CD4-positive, alpha-beta memory T cell (primary cell): Measurements from ENCODE around the gene GFRA3. TPM values are rescaled to one million over a fixed set of nuclear protein-coding genes. Genes with fewer than 3 reads are reported as not detected.
"Not testable (repeated sequence)": the region's sequence is repeated elsewhere in the genome, so short reads cannot be mapped to it uniquely, and the experiment has no call there.

ENCODE experiments used
- CTCF ChIA-PET: fragments of 350-600 bp; sonication (Branson Sonifier 250); formaldehyde crosslinking; loops from one replicate; lab custom pipeline; 2021; ENCODE audit warnings: inconsistent platforms; ENCODE audit not compliant: partially characterized antibody; lab: Charles Lee
- POLR2A ChIA-PET: fragments of 350-600 bp; sonication (Branson Sonifier 250); formaldehyde crosslinking; loops from one replicate; lab custom pipeline; 2021; ENCODE audit not compliant: partially characterized antibody; lab: Charles Lee
- DNase-seq, 5 donors: peaks; one replicate each; pipeline versions ENCODE4 v3.0.0 to v3.0.0-alpha.2; 2020 to 2022; ENCODE audit warnings: mixed read lengths in 1 of 5
- H3K27ac ChIP-seq: one replicate; pipeline ENCODE4 v1.7.0; 2013; ENCODE audit warnings: low read depth, low read length
- H3K27me3 ChIP-seq: 2 replicates; pipeline ENCODE4 v1.7.0; 2013; ENCODE audit warnings: mild to moderate bottlenecking, low read length, moderate library complexity; ENCODE audit not compliant: insufficient read depth
- H3K36me3 ChIP-seq: 2 replicates; pipeline ENCODE4 v1.7.0; 2013; ENCODE audit warnings: mild to moderate bottlenecking, low read length, moderate library complexity; ENCODE audit not compliant: insufficient read depth
- H3K4me1 ChIP-seq: 2 replicates; pipeline ENCODE4 v1.7.0; 2013; ENCODE audit warnings: mild to moderate bottlenecking, low read length, moderate library complexity; ENCODE audit not compliant: insufficient read depth
- H3K4me3 ChIP-seq, 2 donors: one replicate each; pipeline ENCODE4 v1.7.0; 2013; ENCODE audit warnings: low read length in 2 of 2, mild to moderate bottlenecking in 1 of 2
- H3K9me3 ChIP-seq, 2 donors: one replicate each; pipeline ENCODE4 v1.7.0; 2013; ENCODE audit warnings: low read length in 2 of 2, control low read depth in 1 of 2; ENCODE audit not compliant: control insufficient read depth in 1 of 2
- H3K27ac Mint-ChIP-seq, 7 donors: one replicate each; pipeline ENCODE4 v1.8.0; 2020 to 2021; ENCODE audit warnings: mixed read lengths in 7 of 7, mild to moderate bottlenecking in 6 of 7, inconsistent platforms in 3 of 7, moderate library complexity in 3 of 7
- H3K27me3 Mint-ChIP-seq, 2 donors: one replicate each; pipeline ENCODE4 v1.8.0; 2020 to 2021; ENCODE audit warnings: mixed read lengths in 2 of 2
- H3K36me3 Mint-ChIP-seq, 2 donors: one replicate each; pipeline ENCODE4 v1.8.0; 2020 to 2021; ENCODE audit warnings: mixed read lengths in 2 of 2, inconsistent platforms in 1 of 2, mild to moderate bottlenecking in 1 of 2
- H3K4me1 Mint-ChIP-seq, 4 donors: one replicate each; pipeline ENCODE4 v1.8.0; 2020 to 2021; ENCODE audit warnings: mixed read lengths in 4 of 4, mild to moderate bottlenecking in 1 of 4
- H3K4me3 Mint-ChIP-seq, 8 donors: one replicate each; pipeline ENCODE4 v1.8.0; 2020 to 2021; ENCODE audit warnings: mixed read lengths in 8 of 8, mild to moderate bottlenecking in 7 of 8, moderate library complexity in 6 of 8, inconsistent platforms in 3 of 8
- H3K9me3 Mint-ChIP-seq, 8 donors: one replicate each; pipeline ENCODE4 v1.8.0; 2020 to 2021; ENCODE audit warnings: mixed read lengths in 8 of 8, mild to moderate bottlenecking in 5 of 8, inconsistent platforms in 3 of 8, moderate library complexity in 1 of 8
- intact Hi-C: fragments of 100-400 bp; cut with micrococcal nuclease; formaldehyde crosslinking; loops from one replicate; pipeline ENCODE4 v1.15.1; 2023
- polyA plus RNA-seq, 2 donors: library from polyadenylated mRNA; unstranded; fragments of 300-500 nt; fragmentation: Illumina TruSeq; gene quantifications; one replicate each; pipeline ENCODE4 v1.2.3, GENCODE V29; 2021
- total RNA-seq, 2 experiments: library from RNA; stranded (reverse); gene quantifications; one replicate each; pipeline ENCODE4 v1.2.3, GENCODE V29; 2021

The GFRA3 gene
- total and polyA plus RNA-seq, 4 experiments from 2014 or later: not detected

- Mint-ChIP-seq H3K9me3 (no peaks in the 10 kb centered on the region), H3K4me1 (peaks cover 5 to 7% (median 6%) of the 10 kb centered on the region in 4 donors), H3K27me3 (peaks cover 24 to 33% of the 10 kb centered on the region in 2 donors), H3K27ac (no peak overlapping the region), H3K4me3 (no peak overlapping the region), H3K36me3 (no peaks in the 10 kb centered on the region)
- ChIA-PET POLR2A (no interaction called here), CTCF (no interaction called here)
- H3K4me1 ChIP-seq: no peaks in the 10 kb centered on the region
- H3K27ac ChIP-seq: no peak overlapping the region
- no peak for DNase-seq
- intact Hi-C loops: no loop called here
- no peaks in the 10 kb centered on the region for H3K36me3 ChIP-seq
- H3K9me3 ChIP-seq: no peaks in the 10 kb centered on the region
- H3K27me3 ChIP-seq: peaks cover 4% of the 10 kb centered on the region
- H3K4me3 ChIP-seq: no peak overlapping the region
Measured at GRCh38 chr5:138272681-138273080, 1.7 kb downstream of the GFRA3 start.

GRCh38 chr5:138271281-138271680, 3.1 kb downstream of the GFRA3 start:
- no peaks in the 10 kb centered on the region for H3K9me3 Mint-ChIP-seq

GRCh38 chr5:138264183-138264582, 10.2 kb downstream of the GFRA3 start:
- DNase-seq: no peak
- CTCF ChIA-PET: no interaction called here
- no peaks in the 10 kb centered on the region for H3K9me3 Mint-ChIP-seq
- no peaks in the 10 kb centered on the region for H3K4me1 Mint-ChIP-seq
- Histone ChIP-seq H3K36me3 (no peaks in the 10 kb centered on the region), H3K27me3 (no peaks in the 10 kb centered on the region), H3K4me3 (no peak overlapping the region), H3K4me1 (no peaks in the 10 kb centered on the region), H3K27ac (no peak overlapping the region), H3K9me3 (no peaks in the 10 kb centered on the region)
- POLR2A ChIA-PET: no interaction called here
- intact Hi-C loops: no loop called here
- no peaks in the 10 kb centered on the region for H3K36me3 Mint-ChIP-seq
- no peak overlapping the region for H3K27ac Mint-ChIP-seq
- no peak overlapping the region for H3K4me3 Mint-ChIP-seq
- peaks cover 10 to 14% of the 10 kb centered on the region in 2 donors for H3K27me3 Mint-ChIP-seq

More at GRCh38 chr5:138271281-138271680, 3.1 kb downstream of the GFRA3 start:
- Histone ChIP-seq H3K4me3 (no peak overlapping the region), H3K4me1 (no peaks in the 10 kb centered on the region), H3K27ac (no peak overlapping the region), H3K9me3 (no peaks in the 10 kb centered on the region), H3K27me3 (peaks cover 4% of the 10 kb centered on the region), H3K36me3 (no peaks in the 10 kb centered on the region)
- POLR2A ChIA-PET: no interaction called here
- Mint-ChIP-seq H3K27ac (no peak overlapping the region), H3K4me1 (peaks cover 5 to 7% (median 6%) of the 10 kb centered on the region in 4 donors), H3K36me3 (no peaks in the 10 kb centered on the region), H3K27me3 (peaks cover 24 to 30% of the 10 kb centered on the region in 2 donors), H3K4me3 (no peak overlapping the region)
- CTCF ChIA-PET: no interaction called here
- intact Hi-C loops: no loop called here
- no peak for DNase-seq

- H3K9me3 Mint-ChIP-seq: no peaks in the 10 kb centered on the region
- DNase-seq: no peak
- peaks cover 9 to 12% of the 10 kb centered on the region in 2 donors for H3K27me3 Mint-ChIP-seq
- Histone ChIP-seq H3K4me1 (no peaks in the 10 kb centered on the region), H3K36me3 (no peaks in the 10 kb centered on the region), H3K27me3 (no peaks in the 10 kb centered on the region), H3K4me3 (no peak overlapping the region), H3K27ac (no peak overlapping the region), H3K9me3 (no peaks in the 10 kb centered on the region)
- no peak overlapping the region for H3K4me3 Mint-ChIP-seq
- no peak overlapping the region for H3K27ac Mint-ChIP-seq
- ChIA-PET CTCF (no interaction called here), POLR2A (no interaction called here)
- intact Hi-C loops: no loop called here
- H3K36me3 Mint-ChIP-seq: no peaks in the 10 kb centered on the region
- H3K4me1 Mint-ChIP-seq: no peaks in the 10 kb centered on the region
Measured at GRCh38 chr5:138263581-138263980, 10.8 kb downstream of the GFRA3 start.

- Histone ChIP-seq H3K9me3 (no peaks in the 10 kb centered on the region), H3K36me3 (no peaks in the 10 kb centered on the region), H3K27me3 (no peaks in the 10 kb centered on the region), H3K27ac (no peak overlapping the region), H3K4me3 (no peak overlapping the region), H3K4me1 (no peaks in the 10 kb centered on the region)
- POLR2A ChIA-PET: no interaction called here
- Mint-ChIP-seq H3K36me3 (no peaks in the 10 kb centered on the region), H3K4me1 (no peaks in the 10 kb centered on the region), H3K4me3 (no peak overlapping the region), H3K9me3 (no peaks in the 10 kb centered on the region), H3K27me3 (peaks cover 0 to 3% of the 10 kb centered on the region in 2 donors), H3K27ac (no peak overlapping the region)
- CTCF ChIA-PET: no interaction called here
- no peak for DNase-seq
- intact Hi-C loops: no loop called here
Measured at GRCh38 chr5:138258704-138259292, 15.6 kb downstream of the GFRA3 start.

GRCh38 chr5:138257583-138257982, 16.8 kb downstream of the GFRA3 start:
- Histone ChIP-seq H3K4me1 (no peaks in the 10 kb centered on the region), H3K4me3 (no peak overlapping the region), H3K27ac (no peak overlapping the region), H3K36me3 (no peaks in the 10 kb centered on the region), H3K9me3 (no peaks in the 10 kb centered on the region), H3K27me3 (no peaks in the 10 kb centered on the region)
- no peak for DNase-seq
- Mint-ChIP-seq H3K4me3 (no peak overlapping the region), H3K4me1 (no peaks in the 10 kb centered on the region), H3K9me3 (no peaks in the 10 kb centered on the region), H3K36me3 (no peaks in the 10 kb centered on the region), H3K27me3 (peaks cover 0 to 3% of the 10 kb centered on the region in 2 donors), H3K27ac (no peak overlapping the region)
- CTCF ChIA-PET: no interaction called here
- POLR2A ChIA-PET: no interaction called here
- intact Hi-C loops: no loop called here

GRCh38 chr5:138252944-138253343, 21.5 kb downstream of the GFRA3 start:
- DNase-seq: no peak
- no peaks in the 10 kb centered on the region for H3K27me3 ChIP-seq
- H3K4me3 ChIP-seq: no peak overlapping the region
- Mint-ChIP-seq H3K4me3 (no peak overlapping the region), H3K27me3 (peaks cover 2 to 5% of the 10 kb centered on the region in 2 donors), H3K36me3 (no peaks in the 10 kb centered on the region), H3K27ac (no peak overlapping the region), H3K9me3 (no peaks in the 10 kb centered on the region), H3K4me1 (no peaks in the 10 kb centered on the region)
- H3K4me1 ChIP-seq: no peaks in the 10 kb centered on the region
- CTCF ChIA-PET: no interaction called here
- no peak overlapping the region for H3K27ac ChIP-seq
- POLR2A ChIA-PET: no interaction called here
- no peaks in the 10 kb centered on the region for H3K9me3 ChIP-seq
- H3K36me3 ChIP-seq: no peaks in the 10 kb centered on the region
- intact Hi-C loops: no loop called here

GRCh38 chr5:138247800-138248199, 26.6 kb downstream of the GFRA3 start:
- H3K27ac ChIP-seq, H3K4me1 Mint-ChIP-seq, DNase-seq, H3K4me3 Mint-ChIP-seq, H3K27me3 ChIP-seq, H3K9me3 ChIP-seq, H3K4me1 ChIP-seq, CTCF ChIA-PET, H3K9me3 Mint-ChIP-seq, H3K4me3 ChIP-seq, intact Hi-C loops, POLR2A ChIA-PET, H3K36me3 ChIP-seq, H3K27ac Mint-ChIP-seq, H3K36me3 Mint-ChIP-seq: not testable (repeated sequence)
- H3K27me3 Mint-ChIP-seq: peaks cover 11 to 16% of the 10 kb centered on the region in 2 donors
